GM21526 (cell line): ENCODE results near the gene MAML1.
A peak's percentile ranks its signal among the peaks of the same experiment; 100 is the strongest.

ENCODE experiments used
- ATAC-seq: cut with Tn5 transposase; IDR thresholded peaks from one replicate; pipeline ENCODE4 v1.9.1; 2021; ENCODE audit warnings: moderate library complexity; ENCODE audit not compliant: unreplicated experiment, low FRiP score

The MAML1 gene

DNA sequence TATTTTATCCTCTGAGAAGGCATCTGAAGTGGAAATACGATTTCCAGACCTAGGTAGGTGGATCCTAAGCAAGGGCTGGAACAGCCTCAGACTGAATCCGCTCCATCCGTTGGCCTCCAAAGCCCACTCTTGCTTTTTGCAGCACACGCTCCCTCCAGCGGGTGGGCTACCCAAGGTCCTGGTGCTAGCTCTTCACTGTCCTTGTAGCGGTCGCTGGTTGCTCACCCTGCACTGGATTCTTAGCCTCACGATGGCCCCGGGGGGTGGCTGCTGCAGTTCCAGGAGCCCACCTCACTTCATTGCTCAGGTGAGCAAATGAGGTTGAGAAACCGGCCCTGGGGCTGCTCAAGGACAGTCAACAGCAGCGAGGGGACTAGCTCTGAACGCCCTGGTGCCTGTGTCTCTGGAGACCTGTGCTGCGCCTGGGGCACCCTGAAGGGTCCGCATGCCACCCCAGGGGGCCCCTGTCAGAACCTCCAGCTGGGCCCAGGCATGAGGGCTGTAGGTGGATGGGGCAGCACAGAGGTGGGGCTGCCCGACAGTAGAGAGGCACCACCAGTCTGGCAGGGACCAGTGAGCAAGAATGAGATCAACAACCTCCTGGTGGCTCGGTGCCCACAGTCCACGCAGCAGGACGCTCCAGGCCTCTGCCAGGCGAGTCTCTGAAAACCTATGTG lies 69.7 kb downstream of the MAML1 start:
- ATAC-seq, result no peak

GRCh38 chr5:179802950-179803562 lies 70.4 kb downstream of the MAML1 start:
- no peak for ATAC-seq

DNA sequence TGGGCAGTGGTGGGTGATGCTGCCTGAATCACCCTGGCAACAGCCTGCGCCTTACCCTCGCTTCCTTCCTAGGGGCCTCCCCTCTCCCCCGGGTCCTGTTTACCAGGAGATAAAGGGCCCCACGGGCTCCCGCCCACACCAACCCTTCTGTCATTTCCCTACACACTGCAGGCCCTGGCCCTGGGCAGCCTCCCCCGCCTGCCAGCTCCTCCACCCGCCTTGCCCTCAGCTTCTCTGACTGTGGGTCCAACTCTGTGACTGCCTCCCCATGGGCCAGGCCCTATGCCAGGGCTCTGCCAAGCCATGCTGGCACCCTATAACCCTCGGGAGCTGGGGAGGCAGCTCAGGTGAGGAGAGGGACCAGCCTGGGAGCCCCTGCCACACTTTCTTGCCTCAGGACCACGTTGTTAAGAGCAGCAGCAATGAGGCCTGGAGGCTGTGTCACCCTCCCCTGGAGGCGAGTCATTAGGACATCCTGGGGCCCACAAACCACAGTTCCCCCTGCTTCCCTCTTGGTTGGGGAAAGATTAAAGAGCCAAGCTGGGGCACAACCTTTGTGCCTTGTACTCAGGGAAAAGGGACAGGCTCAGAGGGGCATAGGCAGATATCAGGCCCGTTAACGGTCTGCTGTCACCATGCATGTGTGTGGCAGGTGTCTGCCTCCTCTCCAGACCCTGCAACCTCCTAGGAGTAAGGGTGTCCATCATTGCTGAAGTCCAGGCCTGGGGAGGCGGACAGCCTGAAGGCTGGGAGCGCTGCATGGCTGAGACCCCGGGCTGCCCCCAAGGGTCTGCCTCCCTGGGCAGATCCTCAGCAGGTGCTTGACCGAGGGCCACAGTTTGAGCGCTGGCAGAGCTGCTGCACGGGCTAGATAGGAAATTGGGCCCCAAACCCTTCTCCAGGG lies 71.3 kb downstream of the MAML1 start:
- ATAC-seq, result no peak

DNA sequence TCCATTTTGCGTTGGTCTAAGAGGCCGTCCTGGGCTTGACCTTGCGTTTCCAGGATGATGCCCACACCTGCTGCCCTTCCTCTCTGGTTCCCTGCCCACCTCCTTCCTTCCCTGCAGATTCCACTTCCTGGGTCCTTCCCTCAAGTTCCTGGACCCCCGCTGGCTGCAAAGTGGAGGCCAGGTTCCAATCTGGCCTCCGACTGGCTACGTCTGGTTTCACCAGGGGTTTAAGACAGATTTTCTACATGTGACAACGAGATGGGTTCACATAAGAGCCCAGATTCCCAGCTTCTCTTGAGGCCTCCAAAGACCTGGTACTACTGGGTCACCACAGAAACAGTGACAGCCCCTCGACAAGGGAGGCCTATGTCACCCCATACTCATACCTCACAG lies 71.9 kb downstream of the MAML1 start:
- no peak for ATAC-seq

DNA sequence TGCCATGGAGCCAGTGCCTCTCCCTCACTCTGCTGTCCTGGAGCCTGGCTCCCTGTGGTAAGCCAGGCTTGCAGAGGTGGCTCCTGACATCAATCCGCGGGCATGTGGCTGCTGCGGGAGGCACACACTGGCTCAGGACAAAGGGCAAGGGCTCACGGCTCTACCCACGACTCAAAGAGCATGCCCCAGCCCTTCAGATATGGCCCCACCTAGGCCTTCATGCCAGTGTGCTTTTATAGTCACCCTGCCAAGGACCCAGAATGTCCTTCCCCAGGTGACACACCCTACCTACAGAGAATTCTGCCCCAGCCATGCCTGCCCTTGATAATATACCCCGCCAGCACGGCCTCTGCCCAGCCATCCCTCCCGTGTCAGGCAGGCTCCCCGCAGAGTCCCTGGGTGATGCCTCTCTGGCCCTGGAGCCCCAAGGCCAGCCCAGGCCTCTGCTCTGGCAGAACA lies 72.5 kb downstream of the MAML1 start:
- no peak for ATAC-seq

- no peak for ATAC-seq
Observed at GRCh38 chr5:179805529-179806249, 73.1 kb downstream of the MAML1 start.

DNA sequence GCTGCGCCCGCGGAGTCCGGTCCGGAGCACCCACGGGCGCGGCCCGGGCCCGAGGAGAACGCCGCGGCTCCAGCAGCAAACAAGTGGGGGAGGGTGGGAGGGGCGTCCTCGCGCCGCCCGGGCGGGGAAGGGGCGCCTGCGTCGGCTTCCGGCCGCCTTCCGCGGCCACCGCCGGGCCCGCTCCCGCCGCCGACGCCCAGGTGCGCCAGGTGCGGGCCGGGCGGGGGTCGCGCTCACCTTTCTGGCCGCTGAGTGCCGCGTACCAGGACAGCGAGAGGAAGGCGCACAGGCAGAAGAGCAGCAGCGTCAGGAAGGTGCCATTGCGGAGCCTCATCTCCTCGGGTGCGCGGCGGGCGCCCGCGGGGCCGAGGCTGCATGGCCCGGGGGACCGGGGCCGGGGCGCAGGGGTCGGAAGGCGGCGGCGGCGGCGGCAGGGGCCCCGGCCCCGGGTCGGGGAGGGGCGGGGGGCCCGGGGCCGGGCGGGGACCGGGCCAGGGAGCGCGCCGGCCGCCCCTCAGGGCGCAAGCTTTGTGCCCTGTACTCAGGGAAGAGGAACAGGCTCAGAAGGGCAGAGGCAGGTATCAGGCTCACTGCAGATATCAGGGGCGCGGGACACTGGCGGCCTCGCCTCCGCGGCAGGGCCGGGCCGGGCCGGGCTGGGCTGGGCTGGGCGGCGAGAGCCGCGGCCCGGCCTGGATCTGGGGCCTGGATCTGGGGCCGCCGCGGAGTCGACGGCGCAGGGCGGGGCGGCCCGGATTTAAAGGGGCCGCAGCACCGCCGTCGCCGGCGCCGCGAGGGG lies 73.8 kb downstream of the MAML1 start, which contains the start of gene MGAT4B:
TSS of gene MGAT4B (minus strand) at position 617 of the 799 bp plus-strand sequence. CDS start at position 334, 283 bp downstream.
- peak; percentile 56 for ATAC-seq

DNA sequence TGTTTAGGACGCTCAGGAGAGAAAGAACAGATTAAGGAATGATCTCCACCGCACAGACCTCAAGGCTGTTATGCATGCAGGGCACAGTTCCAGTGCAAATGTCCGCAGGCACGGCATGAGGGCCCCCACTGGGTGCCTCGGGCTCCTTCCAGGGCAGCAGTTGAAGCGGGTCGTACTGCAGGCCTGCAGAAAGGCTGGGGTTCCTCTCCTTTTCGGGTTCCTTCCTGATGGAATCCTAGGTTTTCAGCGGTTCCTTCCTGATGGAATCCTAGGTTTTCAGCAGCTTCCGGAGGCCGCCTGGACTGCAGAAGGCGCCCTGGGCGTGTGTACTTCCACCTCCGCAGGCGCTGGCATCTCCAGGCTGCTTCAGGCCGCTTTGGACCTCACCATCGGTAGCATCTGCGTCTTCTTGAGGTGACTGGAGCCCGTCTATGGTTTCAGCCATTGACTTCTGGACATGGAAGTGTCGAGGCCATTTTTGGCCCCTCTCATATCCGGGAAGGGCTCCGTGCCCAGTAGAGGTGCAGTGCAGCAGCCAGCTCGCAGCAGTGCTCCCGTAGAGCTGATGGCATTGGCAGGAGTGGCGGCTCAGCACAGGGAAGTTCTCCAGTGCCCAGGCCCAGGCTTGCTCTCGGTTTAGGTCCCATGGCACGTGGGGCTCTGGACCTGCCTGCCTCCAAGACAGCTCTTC lies 79.7 kb downstream of the MAML1 start:
- no peak for ATAC-seq

GRCh38 chr5:179812997-179813607 lies 80.5 kb downstream of the MAML1 start:
- no peak for ATAC-seq

DNA sequence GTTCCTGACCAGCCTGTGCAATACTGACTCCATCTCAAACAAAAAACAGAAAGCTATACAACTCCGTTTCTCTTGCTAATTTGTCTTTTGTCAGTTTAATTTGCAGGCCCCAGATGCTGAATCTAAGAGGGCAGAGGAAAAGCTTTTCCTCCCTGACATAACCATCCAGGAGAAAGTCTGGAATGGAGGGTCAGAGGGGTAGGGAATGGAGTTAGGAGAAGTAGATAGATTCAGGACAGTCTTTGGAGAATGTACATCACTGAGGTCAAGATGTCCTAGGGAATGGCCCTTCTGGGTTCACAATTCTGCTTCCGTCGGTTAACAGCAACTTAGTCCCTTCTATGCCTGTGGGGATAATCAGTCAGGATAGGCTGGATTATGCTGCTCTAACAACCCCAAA lies 81.5 kb downstream of the MAML1 start:
- no peak for ATAC-seq

GRCh38 chr5:179815491-179816249 lies 83.0 kb downstream of the MAML1 start:
- no peak for ATAC-seq

- ATAC-seq, result no peak
Observed at GRCh38 chr5:179816401-179816795, 83.8 kb downstream of the MAML1 start.

- ATAC-seq, result no peak
Observed at GRCh38 chr5:179816796-179817469, 84.3 kb downstream of the MAML1 start.

DNA sequence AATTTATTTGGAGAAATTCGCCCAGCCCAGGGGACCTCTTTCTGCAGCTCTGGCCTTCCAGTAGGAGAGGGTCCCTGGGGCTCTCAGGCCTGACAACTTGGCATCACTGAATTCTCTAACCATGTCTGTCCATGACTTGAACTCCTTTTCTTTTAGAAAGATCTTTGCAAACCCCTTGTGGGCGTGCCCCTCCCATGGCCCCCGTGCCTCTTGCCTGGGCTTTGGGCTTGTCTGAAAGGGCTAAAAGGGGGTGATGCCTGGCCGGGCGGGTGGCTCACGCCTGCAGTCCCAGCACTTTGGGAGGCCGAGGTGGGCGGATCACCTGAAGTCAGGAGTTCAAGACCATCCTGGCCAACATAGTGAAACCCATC lies 84.8 kb downstream of the MAML1 start:
- ATAC-seq, result no peak

DNA sequence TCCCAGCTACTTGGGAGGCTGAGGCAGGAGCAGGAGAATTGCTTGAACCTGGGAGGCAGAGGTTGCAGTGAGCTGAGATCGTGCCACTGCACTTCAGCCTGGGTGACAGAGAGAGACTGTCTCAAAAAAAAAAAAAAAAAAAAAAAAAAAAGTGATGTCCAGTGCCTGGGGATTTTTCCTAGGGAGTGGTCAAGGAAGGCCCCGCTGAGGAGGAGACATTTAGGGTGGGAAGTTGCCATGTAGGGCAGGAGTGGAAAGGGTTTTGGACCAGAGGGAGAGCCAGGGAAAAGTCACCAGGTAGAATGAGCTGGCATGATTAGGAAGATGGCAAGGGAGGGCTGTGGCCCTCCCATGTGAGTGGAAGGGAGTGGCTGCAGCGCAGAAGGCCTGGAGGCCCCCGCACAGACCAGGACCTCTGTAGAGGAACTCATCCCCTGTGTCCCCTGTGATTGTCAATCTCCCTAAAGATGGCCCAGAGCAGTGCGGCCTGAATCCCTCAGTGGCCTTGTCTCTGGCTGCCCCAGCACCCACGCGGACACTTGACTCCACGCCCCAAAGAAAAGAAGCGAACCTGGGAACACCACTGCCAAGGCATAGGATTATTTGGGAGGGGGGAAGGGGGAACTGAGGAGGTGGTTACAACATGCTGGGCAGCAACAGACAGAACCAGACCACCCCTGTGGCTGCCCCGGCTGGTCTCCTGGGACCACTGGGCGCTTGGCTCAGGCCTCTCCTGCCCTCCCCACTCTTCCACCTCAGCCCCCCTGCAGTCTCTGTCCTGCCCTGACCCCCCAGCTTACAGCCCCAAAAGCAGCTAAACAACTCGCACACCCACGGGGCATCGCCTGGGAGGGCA lies 85.5 kb downstream of the MAML1 start:
- ATAC-seq, result no peak

GRCh38 chr5:179818746-179819295 lies 86.2 kb downstream of the MAML1 start:
- ATAC-seq, result peak; percentile 47
